ENCODE data around the gene SERPINF2. TPM values are rescaled to one million over a fixed set of nuclear protein-coding genes. Genes with fewer than 3 reads are reported as not detected.

SERPINF2 gene
- total RNA-seq, 1 donor from 2014 or later, result 0.82 TPM

GRCh38 chr17:1715803-1716075 lies 26.9 kb upstream of the SERPINF2 start:
- intact Hi-C loops (cut with micrococcal nuclease), result loop anchor here (1.0 to 2.0 kb wide), 10 partner anchors 9 to 686 kb away; partner anchors contain the start of genes MNT, OVCA2, PITPNA and PRPF8
- Mint-ChIP-seq H3K27ac (peak overlapping the region; percentile 61), H3K9me3 (no peaks in the 10 kb centered on the region), H3K4me3 (peak overlapping the region; percentile 91), H3K36me3 (ENCODE audit: low read depth) (no peaks in the 10 kb centered on the region), H3K27me3 (peaks cover 13% of the 10 kb centered on the region), H3K4me1 (peaks cover 26% of the 10 kb centered on the region)
- ChIA-PET POLR2A (interaction anchor here (0.6 to 4.2 kb wide), 18 partner anchors 17 to 621 kb away, joined by 3 to 73 read pairs (median 8); partner anchors contain the start of genes DPH1, HIC1, INPP5K and PRPF8), CTCF (interaction anchor here (2.0 to 2.6 kb wide), 3 partner anchors 17 to 68 kb away, joined by 10 to 34 read pairs (median 13); partner anchors contain the start of gene RILP)
- DNase-seq, result no peak
- TF ChIP-seq, protein P1, sequence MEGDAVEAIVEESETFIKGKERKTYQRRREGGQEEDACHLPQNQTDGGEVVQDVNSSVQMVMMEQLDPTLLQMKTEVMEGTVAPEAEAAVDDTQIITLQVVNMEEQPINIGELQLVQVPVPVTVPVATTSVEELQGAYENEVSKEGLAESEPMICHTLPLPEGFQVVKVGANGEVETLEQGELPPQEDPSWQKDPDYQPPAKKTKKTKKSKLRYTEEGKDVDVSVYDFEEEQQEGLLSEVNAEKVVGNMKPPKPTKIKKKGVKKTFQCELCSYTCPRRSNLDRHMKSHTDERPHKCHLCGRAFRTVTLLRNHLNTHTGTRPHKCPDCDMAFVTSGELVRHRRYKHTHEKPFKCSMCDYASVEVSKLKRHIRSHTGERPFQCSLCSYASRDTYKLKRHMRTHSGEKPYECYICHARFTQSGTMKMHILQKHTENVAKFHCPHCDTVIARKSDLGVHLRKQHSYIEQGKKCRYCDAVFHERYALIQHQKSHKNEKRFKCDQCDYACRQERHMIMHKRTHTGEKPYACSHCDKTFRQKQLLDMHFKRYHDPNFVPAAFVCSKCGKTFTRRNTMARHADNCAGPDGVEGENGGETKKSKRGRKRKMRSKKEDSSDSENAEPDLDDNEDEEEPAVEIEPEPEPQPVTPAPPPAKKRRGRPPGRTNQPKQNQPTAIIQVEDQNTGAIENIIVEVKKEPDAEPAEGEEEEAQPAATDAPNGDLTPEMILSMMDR (IDR thresholded peaks at IDR 0.05), result no peak
- no peak for ATAC-seq (ENCODE audit: low read depth)

DNA sequence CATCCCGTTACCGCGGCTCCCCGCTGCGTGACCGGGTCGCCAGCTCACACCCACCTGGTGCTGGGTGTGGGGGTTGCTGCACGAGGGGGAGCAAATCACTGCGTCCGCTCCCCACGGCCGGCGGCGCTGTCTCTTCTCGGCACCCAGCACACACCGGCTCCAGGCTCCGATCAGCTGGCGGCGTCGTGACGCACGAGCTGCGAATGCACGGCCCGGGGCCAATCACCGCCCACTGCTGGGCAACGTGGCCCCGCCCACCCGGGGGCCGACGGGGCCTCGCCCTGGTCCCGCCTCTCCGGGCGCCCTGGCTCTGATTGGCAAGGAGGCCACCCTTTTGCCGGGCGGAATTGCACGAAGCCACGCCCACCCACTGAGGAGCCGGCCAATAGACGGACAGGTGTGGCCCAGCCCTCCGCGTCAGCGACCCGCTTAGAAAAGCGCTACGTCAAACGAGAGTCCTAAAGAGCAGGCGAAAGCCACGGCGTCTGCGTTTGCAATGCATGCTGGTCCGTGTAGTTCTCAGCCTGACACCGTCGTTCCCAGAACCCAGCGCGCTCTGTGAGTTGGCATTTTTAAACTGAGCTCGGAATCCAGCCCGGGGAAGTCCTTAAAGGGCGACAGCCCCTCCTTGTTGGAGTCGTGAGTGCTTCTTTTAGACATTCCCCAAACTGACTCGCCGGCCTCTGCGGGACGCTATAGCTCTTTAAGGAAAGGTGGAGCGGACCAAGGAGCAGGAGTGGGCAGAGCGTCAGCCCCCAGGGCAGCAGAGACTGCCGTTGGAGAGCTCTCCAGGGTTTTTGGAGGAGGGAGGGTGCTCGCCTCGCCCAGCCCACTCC lies 26.4 kb upstream of the SERPINF2 start:
- Mint-ChIP-seq H3K36me3 (ENCODE audit: low read depth) (no peaks in the 10 kb centered on the region), H3K4me1 (peaks cover 28% of the 10 kb centered on the region), H3K27me3 (peaks cover 11% of the 10 kb centered on the region), H3K4me3 (peak overlapping the region; percentile 91), H3K9me3 (no peaks in the 10 kb centered on the region), H3K27ac (peak overlapping the region; percentile 94)
- DNase-seq, result peak; percentile 100
- CTCF ChIA-PET, result interaction anchor here (0.6 to 2.6 kb wide), 9 partner anchors 16 to 325 kb away, joined by 3 to 34 read pairs (median 8); partner anchors contain the start of genes OVCA2 and RILP
- POLR2A ChIA-PET, result interaction anchor here (0.6 to 4.2 kb wide), 36 partner anchors 9 to 685 kb away, joined by 3 to 73 read pairs (median 5); partner anchors contain the start of genes DPH1, HIC1, INPP5K and MNT
- intact Hi-C loops (cut with micrococcal nuclease), result loop anchor here (1.0 to 2.0 kb wide), 10 partner anchors 8 to 685 kb away; partner anchors contain the start of genes MNT, OVCA2, PITPNA and PRPF8
- peak; percentile 87 for ATAC-seq (ENCODE audit: low read depth)
- TF ChIP-seq, protein P1 (IDR thresholded peaks at IDR 0.05), result no peak

DNA sequence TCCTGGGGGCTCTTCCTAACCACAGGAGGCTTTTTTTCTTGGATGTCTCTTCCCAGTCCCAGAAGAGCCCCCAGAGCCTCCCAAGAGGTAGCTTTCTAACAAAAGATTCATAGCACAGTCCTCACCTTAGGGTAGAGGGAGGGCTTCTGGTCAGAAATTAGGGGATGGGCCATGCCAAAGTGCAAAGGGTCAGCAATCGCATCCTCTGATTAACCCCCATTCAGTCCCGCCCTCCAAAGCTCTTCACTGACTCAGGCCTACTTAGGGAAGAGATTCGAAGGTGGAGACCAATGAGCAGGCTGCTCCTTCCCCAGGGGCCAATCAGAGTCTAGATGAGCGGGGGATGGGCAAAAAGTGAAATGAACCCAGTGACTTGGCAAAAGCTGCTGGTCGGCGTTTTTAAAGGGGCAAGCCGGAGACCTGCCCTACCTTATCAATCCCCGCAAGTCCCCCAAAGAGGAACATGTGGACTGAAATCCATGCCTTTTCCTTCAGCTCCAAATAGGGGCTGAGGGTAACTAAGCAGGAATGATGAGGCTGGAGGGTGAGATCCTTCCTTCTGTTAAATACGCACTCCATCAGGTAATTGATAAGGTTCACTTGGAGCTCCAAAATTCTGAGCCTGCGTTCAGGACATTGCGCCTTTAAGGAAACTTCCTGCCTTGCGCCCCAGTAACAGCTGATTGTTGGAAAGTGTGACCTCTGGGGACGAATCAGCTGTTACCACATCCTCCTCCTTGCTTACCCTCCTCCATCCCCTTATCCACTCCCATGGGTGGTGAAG lies 25.6 kb upstream of the SERPINF2 start:
- CTCF ChIA-PET, result interaction anchor here (0.8 to 2.6 kb wide), 10 partner anchors 15 to 324 kb away, joined by 3 to 34 read pairs (median 6); partner anchors contain the start of genes OVCA2, RILP and SERPINF1
- peak overlapping the region; percentile 91 for H3K4me3 Mint-ChIP-seq
- H3K9me3 Mint-ChIP-seq, result no peaks in the 10 kb centered on the region
- H3K27ac Mint-ChIP-seq, result peak overlapping the region; percentile 94
- ATAC-seq (ENCODE audit: low read depth) (peak; percentile 48), DNase-seq (peak; percentile 66)
- peaks cover 8% of the 10 kb centered on the region for H3K27me3 Mint-ChIP-seq
- TF ChIP-seq, protein P1 (IDR thresholded peaks at IDR 0.05), result no peak
- intact Hi-C loops (cut with micrococcal nuclease), result loop anchor here (1.0 to 2.0 kb wide), 10 partner anchors 7 to 684 kb away; partner anchors contain the start of genes MNT, OVCA2, PITPNA and PRPF8
- no peaks in the 10 kb centered on the region for H3K36me3 Mint-ChIP-seq (ENCODE audit: low read depth)
- POLR2A ChIA-PET, result interaction anchor here (0.5 to 4.2 kb wide), 37 partner anchors 8 to 684 kb away, joined by 3 to 73 read pairs (median 6); partner anchors contain the start of genes DPH1, HIC1, INPP5K and MNT
- peaks cover 33% of the 10 kb centered on the region for H3K4me1 Mint-ChIP-seq

DNA sequence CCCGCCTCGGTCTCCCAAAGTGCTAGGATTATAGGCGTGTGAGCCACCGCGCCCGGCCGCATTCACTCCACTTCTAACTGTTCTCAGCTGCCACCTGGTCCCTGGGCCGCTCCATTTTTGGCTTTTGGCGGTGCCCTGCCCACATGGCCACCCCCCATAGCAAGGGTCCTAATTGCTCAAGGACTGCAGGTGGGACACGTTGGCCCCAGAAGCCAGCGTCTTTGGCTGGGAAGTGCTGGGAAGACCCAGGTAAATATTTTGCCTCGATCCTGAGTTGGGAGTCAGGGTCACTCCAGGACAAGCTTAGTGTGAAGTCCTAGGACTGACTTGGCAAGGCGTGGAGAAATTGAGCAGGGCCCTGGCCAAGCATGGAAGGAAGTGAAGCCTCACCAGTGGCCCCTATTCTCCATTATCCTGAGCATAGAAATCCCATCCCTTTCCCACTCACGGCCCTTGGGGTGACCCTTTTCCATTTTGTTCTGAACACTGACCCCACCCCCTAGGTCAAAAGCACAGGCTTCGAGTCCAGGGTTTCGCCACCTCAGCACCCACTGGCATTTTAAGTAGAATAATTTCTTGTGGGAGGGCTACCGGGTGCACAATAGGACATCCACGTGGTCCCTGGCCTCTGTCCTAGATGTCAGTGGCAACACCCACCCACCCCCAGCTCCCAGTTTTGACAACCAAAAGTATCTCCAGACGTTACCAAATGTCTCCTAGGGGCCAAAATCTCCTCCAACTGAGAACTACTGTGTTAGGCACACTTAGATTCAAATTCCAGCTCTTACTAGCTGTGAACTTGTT lies 24.1 kb upstream of the SERPINF2 start:
- Mint-ChIP-seq H3K9me3 (no peaks in the 10 kb centered on the region), H3K27me3 (peaks cover 2% of the 10 kb centered on the region), H3K36me3 (ENCODE audit: low read depth) (no peaks in the 10 kb centered on the region), H3K4me1 (peaks cover 47% of the 10 kb centered on the region), H3K4me3 (no peak overlapping the region), H3K27ac (no peak overlapping the region)
- CTCF ChIA-PET, result interaction anchor here (1.8 to 7.5 kb wide), 3 partner anchors 33 to 163 kb away, joined by 3 to 175 read pairs (median 10); no protein-coding TSS in a partner anchor
- TF ChIP-seq, protein P1 (IDR thresholded peaks at IDR 0.05), result no peak
- POLR2A ChIA-PET, result interaction anchor here (0.6 to 4.2 kb wide), 6 partner anchors 49 to 116 kb away, joined by 3 to 73 read pairs (median 8); partner anchors contain the start of gene RILP
- intact Hi-C loops (cut with micrococcal nuclease), result no loop called here
- ATAC-seq (ENCODE audit: low read depth) (no peak), DNase-seq (no peak)
